Neural progenitor cell (in vitro differentiated cells): Measurements from ENCODE around the gene CLINT1.

Source experiments
- CTCF ChIP-seq: fragments of 200-600 bp; sonication (generic); IDR thresholded peaks from 2 replicates; pipeline ENCODE4 v1.5.1; 2017; ENCODE audit warnings: antibody characterized with exemption, mild to moderate bottlenecking
- EZH2phosphoT487 ChIP-seq: fragments of 200-600 bp; sonication (generic); IDR thresholded peaks from 2 replicates; pipeline ENCODE4 v1.6.1; 2017; ENCODE audit warnings: antibody characterized with exemption

DNA sequence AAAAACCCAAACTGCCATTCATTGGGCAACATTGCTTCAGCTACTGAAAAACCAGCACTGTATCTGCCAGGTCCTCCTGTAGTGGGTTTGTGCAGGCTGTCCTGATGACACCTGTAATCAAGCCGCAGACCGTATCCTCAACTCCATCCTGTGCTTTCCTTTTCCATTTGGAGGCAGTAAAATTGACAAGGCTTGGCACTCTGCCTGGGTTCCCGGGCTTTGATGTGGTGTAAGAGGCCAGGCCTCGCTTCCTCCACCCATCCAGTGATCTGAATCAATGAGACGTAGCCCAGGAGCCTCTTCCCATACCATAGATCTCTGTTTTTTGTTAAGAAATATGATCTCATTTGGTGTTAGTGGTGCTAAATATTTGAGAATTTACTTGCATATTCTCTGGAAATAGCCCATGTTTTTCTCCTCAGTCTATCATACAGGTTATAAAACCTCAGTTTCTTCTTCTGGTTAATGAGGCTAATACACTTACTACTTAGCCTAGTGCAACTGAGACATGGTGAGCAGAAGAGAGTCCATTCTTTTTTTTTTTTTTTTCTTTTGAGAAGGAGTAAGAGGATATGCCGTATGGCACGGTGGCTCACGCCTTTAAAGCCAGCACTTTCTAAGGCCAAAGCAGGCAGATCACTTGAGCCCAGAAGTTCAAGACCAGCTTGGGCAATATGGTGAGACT, 80.7 kb downstream of the CLINT1 start:
- TF ChIP-seq EZH2phosphoT487 (no peak), CTCF (no peak)
